ENCODE measurements around the gene USP43.

GRCh38 chr17:9647014-9647413, 1.7 kb downstream of the USP43 start:
- TF ChIP-seq CTCF (IDR thresholded peaks at IDR 0.05), result no peak
- no peak for TF ChIP-seq POLR2A (IDR thresholded peaks at IDR 0.05)
